KOPT-K1 (cell line): ENCODE results near the gene DCAF15.

Experiments
- H3K27ac ChIP-seq: fragments of 200-600 bp; sonication (generic); 2 replicates; pipeline ENCODE4 v1.5.1; 2016; ENCODE audit warnings: antibody characterized with exemption, mild to moderate bottlenecking, low read depth, low read length; ENCODE audit not compliant: poor library complexity, severe bottlenecking
- H3K36me3 ChIP-seq: fragments of 200-600 bp; sonication (generic); 2 replicates; pipeline ENCODE4 v1.5.1; 2017; ENCODE audit warnings: antibody characterized with exemption, mild to moderate bottlenecking, low read length, moderate library complexity; ENCODE audit not compliant: insufficient read depth
- H3K9me3 ChIP-seq: fragments of 200-600 bp; sonication (generic); 2 replicates; pipeline ENCODE4 v1.5.1; 2017; ENCODE audit warnings: antibody characterized with exemption, low read length, mild to moderate bottlenecking; ENCODE audit not compliant: insufficient read depth, poor library complexity, severe bottlenecking

Gene DCAF15

DNA sequence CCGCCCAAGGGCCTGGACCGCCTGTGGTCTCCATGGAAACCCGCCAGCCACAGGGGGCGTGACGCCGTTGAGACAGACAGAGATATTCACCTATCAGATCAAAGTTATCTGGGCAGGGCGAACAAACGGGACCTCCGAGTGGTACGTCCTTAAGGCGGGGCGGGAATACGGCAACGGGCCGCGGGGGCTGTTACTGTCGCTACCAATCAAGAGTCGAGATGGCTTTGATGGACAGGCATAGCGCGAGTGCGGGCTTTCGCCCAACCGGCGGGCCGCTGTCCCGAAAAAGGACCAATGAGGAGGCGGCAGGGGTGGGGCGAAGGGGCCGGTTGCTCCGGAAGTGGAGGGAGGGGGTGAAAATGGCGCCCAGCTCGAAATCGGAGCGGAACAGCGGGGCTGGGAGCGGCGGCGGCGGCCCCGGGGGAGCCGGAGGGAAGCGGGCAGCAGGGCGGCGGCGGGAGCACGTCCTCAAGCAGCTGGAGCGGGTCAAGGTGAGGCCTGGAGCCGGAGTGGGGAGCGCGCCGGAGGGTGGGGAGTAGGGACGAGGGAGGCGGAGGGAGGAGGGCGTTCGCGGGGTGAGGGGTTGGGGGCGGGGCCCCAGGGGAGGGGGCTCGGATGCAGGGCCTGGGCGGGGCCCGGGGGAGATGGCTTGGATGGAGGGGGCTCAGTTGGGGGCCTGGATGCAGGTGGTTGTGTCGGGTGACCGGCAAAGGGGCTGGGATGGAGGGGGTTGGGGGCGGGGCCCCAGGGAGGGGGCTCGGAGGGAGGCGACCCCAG lies at the start of gene DCAF15:
TSS of gene DCAF15 (plus strand) at position 356 of the 777 bp plus-strand sequence. CDS start at position 360, 4 bp downstream.
- H3K36me3 ChIP-seq, result peaks cover 38% of the 10 kb centered on the region
- H3K9me3 ChIP-seq, result no peaks in the 10 kb centered on the region
- peak within 1 kb of the TSS; percentile 92 for H3K27ac ChIP-seq

DNA sequence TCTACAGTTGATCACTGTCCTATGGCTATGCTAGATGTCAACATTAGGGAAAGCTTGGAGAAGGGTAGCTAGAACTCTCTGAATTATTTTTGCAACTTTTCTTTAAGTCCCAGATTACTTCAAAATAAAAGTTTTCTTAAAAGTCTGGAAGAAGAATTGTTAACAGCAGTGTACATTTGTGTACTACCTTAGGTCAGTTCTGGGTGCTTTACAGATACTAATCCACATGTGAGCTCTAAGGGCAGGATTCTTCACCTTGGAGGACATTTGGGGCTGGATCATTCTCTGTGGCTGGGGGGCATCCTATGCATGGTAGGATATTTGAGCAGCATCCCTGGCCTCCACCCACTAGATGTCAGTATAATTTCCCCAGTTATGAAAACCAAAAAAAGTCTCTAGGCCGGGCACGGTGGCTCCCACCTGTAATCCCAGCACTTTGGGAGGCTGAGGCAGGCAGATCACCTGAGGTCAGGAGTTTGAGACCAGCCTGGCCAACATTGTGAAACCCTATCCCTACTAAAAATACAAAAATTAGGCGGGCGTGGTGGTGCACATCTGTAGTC lies 49.2 kb upstream of the DCAF15 start:
- Histone ChIP-seq H3K36me3 (no peaks in the 10 kb centered on the region), H3K27ac (no peak overlapping the region), H3K9me3 (no peaks in the 10 kb centered on the region)

DNA sequence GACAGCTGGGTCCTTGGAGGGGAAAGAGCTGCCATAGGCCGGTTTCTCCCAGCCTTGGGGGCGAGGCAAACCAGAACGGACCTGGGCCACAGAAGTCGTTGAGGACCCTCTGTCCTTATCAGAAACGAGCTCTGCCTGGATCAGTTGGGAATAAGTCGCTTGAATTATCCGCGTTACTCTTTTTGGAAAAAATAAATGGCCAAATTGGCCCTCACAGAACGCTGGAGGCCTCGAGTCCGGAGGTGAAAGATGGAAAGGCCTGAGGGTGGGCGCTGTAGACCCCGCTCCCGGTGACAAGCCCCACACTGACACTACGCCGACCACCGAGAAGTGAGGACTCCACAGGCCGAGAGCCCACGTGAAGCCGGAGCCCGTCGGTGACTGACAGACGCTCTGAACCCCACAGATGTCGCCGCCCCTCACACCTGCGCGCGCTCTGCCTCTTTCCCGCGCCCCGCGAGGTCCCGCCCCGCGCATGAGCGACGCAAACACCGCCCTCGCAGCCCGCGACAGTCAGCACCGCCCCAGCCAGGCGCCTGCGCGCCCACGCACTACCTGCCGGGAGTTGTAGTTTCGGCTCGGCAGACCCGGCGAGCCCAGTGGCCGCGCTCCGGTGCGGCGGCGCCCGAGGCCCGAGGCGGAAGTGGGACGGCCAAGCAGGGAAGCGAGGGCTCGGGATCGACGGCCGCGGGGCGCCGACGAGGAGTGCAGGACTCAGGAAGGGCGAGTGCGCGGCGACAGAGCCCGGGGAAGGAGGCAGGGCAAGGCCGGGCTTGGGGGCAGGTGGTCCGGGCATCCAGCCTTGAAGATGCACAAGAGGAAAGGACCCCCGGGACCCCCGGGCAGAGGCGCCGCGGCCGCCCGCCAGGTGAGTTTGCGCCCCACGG lies 46.4 kb upstream of the DCAF15 start, which contains the start of the genes BRME1 and CC2D1A:
TSS of gene BRME1 (minus strand) at position 484 of the 887 bp plus-strand sequence. CDS start 1,225 bp downstream, outside the sequence.
TSS of gene CC2D1A (plus strand) at position 568 of the 887 bp plus-strand sequence. CDS start at position 809, 241 bp downstream.
- H3K36me3 ChIP-seq, result peaks cover 12% of the 10 kb centered on the region; the same call in 1 of the 2 replicates
- H3K27ac ChIP-seq, result peak within 1 kb of the TSS; percentile 76

GRCh38 chr19:13906521-13906904 lies 45.8 kb upstream of the DCAF15 start:
- Histone ChIP-seq H3K27ac (peak overlapping the region; percentile 76), H3K9me3 (no peaks in the 10 kb centered on the region), H3K36me3 (peaks cover 17% of the 10 kb centered on the region; the same call in 1 of the 2 replicates)

More for the DNA sequence above, 46.4 kb upstream of the DCAF15 start, which contains the start of the genes BRME1 and CC2D1A:
- no peaks in the 10 kb centered on the region for H3K9me3 ChIP-seq

DNA sequence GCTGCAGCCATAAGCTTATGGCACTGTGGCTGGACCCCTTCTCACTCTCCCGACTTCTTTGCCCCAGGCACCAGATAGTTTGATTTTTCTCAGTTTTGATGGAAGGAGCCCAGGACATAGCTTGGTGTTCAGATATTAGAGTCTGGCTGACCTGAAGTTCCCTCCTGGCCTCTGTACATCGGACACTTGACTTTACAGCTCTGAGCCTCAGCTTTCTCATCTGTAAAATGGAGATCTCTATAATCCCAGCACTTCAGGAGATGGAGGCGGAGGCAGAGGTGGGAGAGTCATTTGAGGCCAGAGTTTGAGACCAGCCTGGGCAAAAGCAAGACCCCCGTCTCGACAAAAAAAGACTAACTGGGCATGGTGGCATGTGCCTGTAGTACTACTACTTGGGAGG lies 45.4 kb upstream of the DCAF15 start:
- Histone ChIP-seq H3K27ac (peak overlapping the region; percentile 76), H3K36me3 (peaks cover 20% of the 10 kb centered on the region; the same call in 1 of the 2 replicates), H3K9me3 (no peaks in the 10 kb centered on the region)

- Histone ChIP-seq H3K9me3 (no peaks in the 10 kb centered on the region), H3K27ac (no peak overlapping the region), H3K36me3 (peaks cover 37% of the 10 kb centered on the region; the same call in 1 of the 2 replicates)
These were observed 43.6 kb upstream of the DCAF15 start for GRCh38 chr19:13908674-13909073.

GRCh38 chr19:13909430-13909829 lies 42.9 kb upstream of the DCAF15 start:
- Histone ChIP-seq H3K36me3 (peaks cover 41% of the 10 kb centered on the region; the same call in 1 of the 2 replicates), H3K27ac (no peak overlapping the region), H3K9me3 (no peaks in the 10 kb centered on the region)

GRCh38 chr19:13913352-13913751 lies 39.0 kb upstream of the DCAF15 start:
- peaks cover 72% of the 10 kb centered on the region for H3K36me3 ChIP-seq

GRCh38 chr19:13914777-13915176 lies 37.5 kb upstream of the DCAF15 start:
- Histone ChIP-seq H3K9me3 (no peaks in the 10 kb centered on the region), H3K36me3 (peaks cover 83% of the 10 kb centered on the region)

More at GRCh38 chr19:13913352-13913751, 39.0 kb upstream of the DCAF15 start:
- H3K9me3 ChIP-seq, result no peaks in the 10 kb centered on the region
- no peak overlapping the region for H3K27ac ChIP-seq

DNA sequence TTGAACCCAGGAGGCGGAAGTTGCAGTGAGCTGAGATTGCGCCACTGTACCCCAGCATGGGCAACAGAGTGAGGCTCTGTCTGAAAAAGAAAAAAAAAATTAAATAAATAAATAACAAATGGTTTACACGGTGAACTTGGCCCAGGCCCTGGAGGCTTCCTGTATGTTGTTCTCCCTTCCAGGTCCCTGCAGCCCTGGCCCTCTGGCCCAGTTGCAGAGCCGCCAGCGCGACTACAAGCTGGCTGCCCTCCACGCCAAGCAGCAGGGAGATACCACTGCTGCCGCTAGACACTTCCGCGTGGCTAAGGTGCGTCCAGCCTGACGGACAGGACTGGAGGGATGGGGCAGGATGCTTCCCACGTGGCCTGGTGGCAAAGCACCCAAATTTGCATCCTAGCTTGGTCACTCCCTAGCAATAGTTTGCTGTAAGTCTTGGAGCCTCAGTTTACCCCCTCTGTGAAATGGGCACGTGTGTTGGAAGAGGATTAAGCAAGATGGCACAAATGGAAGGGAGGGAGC lies 34.4 kb upstream of the DCAF15 start:
- peaks cover 85% of the 10 kb centered on the region for H3K36me3 ChIP-seq
- H3K9me3 ChIP-seq, result peaks cover 7% of the 10 kb centered on the region
- no peak overlapping the region for H3K27ac ChIP-seq

More at GRCh38 chr19:13914777-13915176, 37.5 kb upstream of the DCAF15 start:
- H3K27ac ChIP-seq, result no peak overlapping the region

GRCh38 chr19:13918726-13919411 lies 33.4 kb upstream of the DCAF15 start:
- peaks cover 84% of the 10 kb centered on the region for H3K36me3 ChIP-seq
- no peak overlapping the region for H3K27ac ChIP-seq
- peaks cover 7% of the 10 kb centered on the region for H3K9me3 ChIP-seq

GRCh38 chr19:13920524-13920923 lies 31.8 kb upstream of the DCAF15 start:
- H3K27ac ChIP-seq, result no peak overlapping the region
- H3K9me3 ChIP-seq, result peaks cover 7% of the 10 kb centered on the region
- H3K36me3 ChIP-seq, result peaks cover 86% of the 10 kb centered on the region

DNA sequence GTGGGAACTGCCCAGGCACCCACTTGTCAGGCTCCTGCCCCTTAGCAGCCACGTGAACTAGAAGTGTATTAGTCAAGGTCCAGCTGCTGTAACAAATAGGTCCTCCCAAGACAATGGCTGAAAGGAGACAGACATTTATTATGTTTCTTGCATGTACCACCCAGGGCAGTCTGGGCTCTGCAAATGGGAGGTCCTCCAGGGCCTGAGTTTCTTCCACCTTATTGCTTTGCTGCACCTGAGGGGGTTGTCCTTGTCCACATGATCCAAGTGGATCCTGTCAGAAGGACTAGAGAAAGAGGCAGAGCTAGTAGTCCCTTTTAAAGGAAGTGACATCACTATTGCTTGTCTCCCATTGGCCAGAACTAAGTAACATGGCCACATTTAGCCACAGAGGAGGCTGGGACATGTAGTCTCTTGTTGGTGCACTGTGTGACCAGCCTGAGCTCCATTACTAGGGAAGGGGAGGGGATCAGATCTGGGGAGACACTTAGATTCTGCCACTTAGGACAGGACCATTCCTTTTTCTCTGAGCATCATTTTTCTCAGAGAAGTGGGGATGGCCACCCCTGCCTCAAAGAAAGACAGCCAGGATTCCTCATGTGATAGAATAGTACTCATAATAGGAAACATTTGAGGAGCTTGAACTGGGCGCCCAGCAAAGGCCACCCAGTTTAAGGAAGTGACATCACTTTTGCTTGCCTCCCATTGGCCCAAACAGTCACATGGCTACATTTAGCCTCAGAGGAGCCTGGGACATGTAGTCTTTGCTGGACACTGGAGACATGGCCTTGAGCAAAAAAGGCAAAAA lies 31.2 kb upstream of the DCAF15 start:
- Histone ChIP-seq H3K27ac (no peak overlapping the region), H3K9me3 (peaks cover 7% of the 10 kb centered on the region), H3K36me3 (peaks cover 84% of the 10 kb centered on the region)
